Measurements from ENCODE around the gene ALOX15. TPM values are rescaled to one million over a fixed set of nuclear protein-coding genes. Genes with fewer than 3 reads are reported as not detected.
"Not testable (repeated sequence)": the region's sequence is repeated elsewhere in the genome, so short reads cannot be mapped to it uniquely, and the experiment has no call there.

ALOX15 gene
- not detected for polyA plus RNA-seq (2013, experiment 1 of 2; ENCODE audit: insufficient read length)
- not detected for polyA plus RNA-seq (2013, experiment 2 of 2; ENCODE audit: insufficient read length)

DNA sequence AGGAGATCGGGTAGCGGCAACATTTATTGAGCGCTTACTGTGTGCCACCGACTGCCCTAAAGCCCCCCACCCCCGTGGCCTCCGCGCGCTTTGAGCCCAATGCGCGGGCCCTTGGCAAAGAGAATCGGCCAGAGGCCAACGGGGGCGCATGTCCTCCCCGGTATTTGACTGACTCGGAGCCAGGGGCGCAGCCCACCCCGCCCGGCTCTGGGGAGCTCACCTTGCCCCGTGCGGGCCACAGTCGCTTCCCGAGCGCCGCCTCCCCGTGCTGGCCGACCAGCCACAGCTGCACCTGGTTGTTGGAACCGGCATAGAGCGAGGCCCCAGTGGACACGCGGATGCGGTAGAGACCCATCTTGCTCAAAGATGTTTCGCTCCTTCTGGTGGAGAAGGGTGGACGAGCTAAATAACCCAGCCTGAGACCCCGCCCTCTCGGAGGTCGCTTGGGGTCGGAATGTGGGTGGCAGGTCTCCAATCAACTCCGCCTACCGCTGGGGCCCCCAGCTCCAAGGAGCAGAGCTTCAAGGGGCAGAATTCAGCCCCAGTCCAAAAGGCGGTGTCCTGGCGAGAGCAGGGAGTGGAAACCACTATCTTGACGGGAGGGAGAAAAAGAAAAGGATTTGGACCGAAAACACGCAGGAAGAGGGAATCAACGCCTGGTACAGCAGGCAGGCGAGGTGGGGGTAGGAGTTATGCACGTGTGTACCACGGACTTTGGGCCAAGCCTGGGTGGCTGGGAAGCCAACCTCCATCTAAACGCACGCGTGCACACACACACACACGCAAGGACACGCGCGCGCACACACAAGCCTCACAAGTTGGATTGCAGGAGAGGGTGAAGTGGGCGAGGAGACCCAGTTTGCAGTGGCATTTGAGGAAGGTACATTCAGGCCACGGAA is at the start of gene ALOX15:
ALOX15 (minus strand) TSS at position 382 of the 899 bp plus-strand sequence; CDS start at position 355, 27 bp downstream.
- DNase-seq: no peak

DNA sequence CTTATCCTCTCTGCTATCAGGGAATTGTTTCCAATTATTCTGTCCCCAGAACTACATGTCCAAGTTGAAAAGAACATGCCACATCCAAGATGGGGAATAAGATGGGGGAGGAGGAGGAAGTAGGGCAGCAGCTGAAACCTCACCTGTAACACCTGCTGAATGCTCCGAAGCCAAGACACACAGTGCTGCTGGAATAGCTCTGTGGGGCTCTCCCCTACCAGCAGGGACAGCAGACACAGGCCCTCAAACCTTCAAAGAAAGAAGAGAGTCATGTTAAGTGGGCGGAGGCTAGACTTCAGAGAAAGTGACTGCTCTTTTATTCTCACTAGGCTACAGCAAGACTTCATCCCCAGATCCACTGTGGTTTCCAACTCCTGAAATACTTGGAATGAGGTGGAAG is 49.3 kb upstream of the ALOX15 start:
- no peak for DNase-seq

DNA sequence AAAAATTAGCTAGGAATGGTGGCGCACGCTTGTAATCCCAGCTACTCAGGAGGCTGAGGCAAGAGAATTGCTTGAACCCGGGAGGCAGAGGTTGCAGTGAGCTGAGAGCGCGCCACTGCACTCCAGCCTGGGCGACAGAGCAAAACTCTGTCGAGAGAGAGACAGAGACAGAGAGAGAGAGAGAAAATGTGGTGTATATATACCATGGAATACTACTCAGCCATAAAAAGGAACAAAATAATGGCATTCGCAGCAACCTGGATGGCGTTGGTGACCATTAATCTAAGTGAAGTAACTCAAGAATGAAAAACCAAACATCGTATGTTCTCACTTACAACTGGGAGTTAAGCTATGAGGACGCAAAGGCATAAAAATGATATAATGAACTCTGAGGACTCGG is 48.4 kb upstream of the ALOX15 start:
- DNase-seq: not testable (repeated sequence)

GRCh38 chr17:4683739-4684138 is 42.3 kb upstream of the ALOX15 start:
- DNase-seq: not testable (repeated sequence)

DNA sequence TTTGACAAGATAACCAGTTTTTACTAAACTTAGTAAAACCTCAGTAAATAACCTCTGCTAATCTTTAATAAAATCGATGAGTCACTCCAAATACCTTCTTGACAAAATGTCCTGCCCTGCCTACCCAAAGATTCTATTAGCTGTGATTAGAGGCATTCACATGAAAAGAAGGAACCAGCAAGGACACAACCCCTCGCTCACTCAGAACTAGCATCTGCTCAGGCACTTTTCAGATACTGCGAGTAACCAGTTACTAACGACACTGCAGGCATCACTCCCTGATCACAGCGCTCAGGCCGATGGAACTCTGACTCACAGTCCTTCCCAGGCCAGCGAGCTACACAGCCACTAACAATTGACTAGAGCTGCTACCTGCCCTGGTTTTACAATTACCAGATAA is 38.2 kb upstream of the ALOX15 start:
- DNase-seq: peak; percentile 31

DNA sequence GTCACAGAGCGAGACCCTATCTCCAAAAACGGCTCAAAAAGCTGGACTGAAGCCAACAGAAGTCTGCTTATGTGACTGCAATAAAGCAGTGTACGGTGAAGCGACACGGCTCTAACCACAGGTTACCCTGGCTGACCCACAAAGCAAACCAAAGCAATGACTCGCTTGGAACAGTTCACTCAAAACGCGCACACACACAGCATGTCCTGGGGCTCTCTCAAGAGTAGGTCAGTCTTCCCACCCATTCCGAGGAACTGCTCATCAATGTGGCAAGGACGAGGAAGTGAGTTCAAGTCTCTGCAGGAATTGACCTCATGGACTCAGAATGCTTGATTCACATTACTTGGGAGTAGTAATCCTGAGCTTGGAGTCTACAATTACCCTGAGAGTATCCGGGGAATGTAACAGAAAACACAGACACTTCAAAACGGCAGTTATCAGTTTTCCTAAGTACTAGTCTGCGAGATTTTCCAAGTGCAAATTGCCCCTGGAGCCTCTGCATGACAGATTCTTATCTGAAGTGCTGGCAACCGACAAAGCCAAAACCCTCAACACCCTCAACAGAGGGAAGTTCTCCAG is 37.1 kb upstream of the ALOX15 start:
- DNase-seq: peak; percentile 66

DNA sequence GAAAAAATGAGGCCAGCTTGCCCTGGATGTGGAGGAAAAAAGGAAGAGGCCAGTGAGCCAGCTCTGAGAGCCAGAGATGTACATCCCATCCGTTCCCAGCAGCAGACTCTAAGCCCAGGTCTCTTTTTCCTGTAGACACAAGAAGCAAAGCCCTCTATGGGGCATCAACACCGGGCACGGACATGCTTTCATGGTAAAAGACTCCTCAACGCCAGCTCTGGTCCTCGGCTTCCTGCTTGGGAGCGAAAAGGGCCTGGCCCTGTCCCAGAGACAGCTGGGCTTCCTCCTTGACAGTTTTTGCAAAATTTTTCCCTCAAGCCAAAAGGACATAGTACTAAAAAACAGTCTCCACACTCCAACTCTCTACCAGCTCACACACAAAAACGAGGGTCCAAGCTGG is 35.3 kb upstream of the ALOX15 start:
- DNase-seq: no peak

GRCh38 chr17:4675791-4676190 is 34.3 kb upstream of the ALOX15 start:
- no peak for DNase-seq

DNA sequence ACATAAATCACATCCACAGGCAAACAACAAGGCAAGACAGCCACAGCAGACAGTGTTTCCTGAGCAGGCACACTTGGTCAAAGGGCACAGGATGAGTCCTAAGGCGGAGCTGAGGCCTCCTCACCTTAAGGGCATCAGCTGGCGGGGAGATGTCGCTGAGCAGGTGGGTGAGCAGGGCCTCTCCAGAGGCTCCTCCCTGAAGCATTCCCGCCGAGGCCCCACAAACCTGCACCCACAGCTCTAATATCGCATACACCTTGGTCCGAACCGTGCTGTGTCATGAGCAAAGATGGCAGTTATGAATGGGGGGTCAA is 33.2 kb upstream of the ALOX15 start:
- no peak for DNase-seq

- DNase-seq: no peak
Observed at GRCh38 chr17:4673986-4674684, 32.7 kb upstream of the ALOX15 start.

DNA sequence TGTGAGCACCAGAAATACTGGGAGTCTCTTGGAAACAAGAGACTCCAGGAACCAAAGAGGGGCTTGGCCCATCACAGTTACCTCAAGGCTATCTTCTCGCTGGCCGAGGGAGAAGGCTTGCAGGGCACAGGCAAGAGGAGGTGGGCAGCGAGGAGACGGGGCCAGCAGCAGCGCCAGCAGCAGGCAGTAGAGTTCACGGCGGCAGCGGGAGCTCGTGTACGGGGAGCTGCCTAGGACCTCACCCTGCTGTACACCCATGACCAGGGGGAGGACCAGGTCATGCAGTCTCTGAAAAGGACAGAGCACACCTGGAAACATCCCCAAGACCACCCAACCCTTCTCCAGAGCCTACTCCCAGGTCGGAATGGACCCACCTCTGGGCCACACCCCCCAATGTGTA is 31.7 kb upstream of the ALOX15 start:
- DNase-seq: no peak

DNA sequence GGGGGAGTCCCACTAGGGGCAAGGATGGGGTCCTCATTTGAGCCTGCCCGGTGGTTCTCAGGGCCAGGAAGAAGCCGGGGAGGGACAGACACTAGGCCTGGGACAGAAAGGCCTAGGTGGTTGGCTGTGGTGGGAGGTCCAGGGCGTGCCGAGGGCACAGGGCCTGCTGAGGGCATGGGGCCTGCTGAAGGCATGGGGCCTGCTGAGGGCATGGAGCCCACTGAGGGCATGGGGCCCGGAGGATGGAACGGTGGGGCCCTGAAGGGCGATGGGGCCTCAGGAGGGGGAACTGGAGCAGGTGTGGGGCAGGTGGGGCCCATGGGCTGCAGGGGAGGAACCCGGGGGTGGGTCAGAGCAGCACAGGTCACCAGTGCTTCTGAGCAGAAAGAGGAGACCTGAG is 31.3 kb upstream of the ALOX15 start:
- no peak for DNase-seq

GRCh38 chr17:4672055-4672630 is 30.7 kb upstream of the ALOX15 start:
- no peak for DNase-seq

- DNase-seq: no peak
Observed at GRCh38 chr17:4667166-4667565, 25.7 kb upstream of the ALOX15 start.

DNA sequence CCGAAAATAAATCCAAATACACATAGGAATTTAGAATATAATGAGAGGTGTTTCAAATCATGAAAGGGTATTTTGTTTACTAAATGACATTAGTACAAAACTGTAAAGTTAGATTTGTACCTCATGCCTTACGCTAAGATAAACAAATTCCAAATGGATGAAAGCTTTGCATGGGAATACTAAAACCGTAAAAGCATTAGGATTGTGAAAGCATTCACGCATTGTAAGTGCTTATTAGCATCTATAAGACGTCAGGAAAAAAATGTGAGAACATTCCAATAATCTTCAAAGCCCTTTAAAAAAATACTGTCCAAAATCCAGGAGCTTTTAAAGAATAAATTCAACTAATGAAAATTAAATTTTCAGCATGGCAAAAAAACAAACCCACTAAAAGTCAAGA is 24.8 kb upstream of the ALOX15 start:
- no peak for DNase-seq

GRCh38 chr17:4665027-4665426 is 23.5 kb upstream of the ALOX15 start:
- DNase-seq: no peak

GRCh38 chr17:4664230-4664629 is 22.8 kb upstream of the ALOX15 start:
- DNase-seq: no peak

DNA sequence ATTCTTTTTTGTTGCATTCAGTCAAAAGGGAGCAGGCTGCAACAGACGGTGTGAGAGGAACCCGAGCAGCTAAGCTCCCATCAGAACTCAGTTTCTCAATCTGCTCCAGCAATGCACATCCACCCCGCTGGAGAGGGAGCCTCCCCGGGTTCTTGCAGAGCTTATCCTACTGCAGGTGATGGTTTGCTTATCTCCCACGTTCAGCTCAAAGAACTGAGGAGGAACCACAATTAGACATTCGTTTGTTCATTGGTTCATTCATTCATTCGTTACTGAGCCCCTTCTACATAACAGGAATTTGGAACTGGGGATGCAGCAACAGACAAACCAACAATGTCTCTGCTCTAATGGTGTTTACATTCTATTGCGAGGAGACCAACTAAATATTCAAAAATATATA is 22.2 kb upstream of the ALOX15 start:
- no peak for DNase-seq

GRCh38 chr17:4658478-4659305 is 17.2 kb upstream of the ALOX15 start:
- DNase-seq: peak; percentile 21

DNA sequence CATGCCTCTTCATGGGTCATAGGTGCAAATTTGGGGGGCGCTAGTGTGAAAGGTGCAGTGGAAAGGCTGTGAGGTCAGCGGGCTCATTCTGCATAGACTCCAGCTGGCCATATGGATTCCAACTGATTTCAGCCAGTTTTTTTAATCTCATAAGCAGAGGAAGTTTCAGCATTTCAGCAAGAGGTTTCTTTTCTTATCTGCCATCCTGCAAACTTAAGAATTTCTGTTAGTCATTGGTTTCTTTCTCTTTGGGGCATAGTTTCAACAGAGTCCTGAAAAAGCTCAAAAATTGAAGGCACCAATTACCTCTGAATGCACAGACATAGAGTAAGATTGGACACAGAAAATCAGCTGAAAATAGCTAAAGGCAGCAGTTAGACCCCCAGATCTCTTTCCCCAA is 16.2 kb upstream of the ALOX15 start:
- no peak for DNase-seq

DNA sequence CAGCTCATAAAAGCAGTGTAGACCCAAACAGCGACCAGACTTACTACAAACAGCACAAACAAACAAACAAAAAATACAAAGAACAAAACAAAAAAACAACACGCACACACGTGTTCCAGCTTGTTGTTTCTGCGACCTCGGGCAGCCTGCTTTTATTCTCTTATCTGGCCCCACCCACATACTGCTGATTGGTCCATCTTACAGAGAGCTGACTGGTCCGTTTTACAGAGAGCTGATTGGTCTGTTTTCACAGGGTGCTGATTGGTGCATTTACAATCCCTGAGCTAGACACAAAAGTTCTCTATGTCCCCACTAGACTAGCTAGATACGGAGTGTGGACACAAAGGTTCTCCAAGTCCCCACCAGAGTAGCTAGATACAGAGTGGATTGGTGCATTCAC is 14.5 kb upstream of the ALOX15 start:
- not testable (repeated sequence) for DNase-seq

DNA sequence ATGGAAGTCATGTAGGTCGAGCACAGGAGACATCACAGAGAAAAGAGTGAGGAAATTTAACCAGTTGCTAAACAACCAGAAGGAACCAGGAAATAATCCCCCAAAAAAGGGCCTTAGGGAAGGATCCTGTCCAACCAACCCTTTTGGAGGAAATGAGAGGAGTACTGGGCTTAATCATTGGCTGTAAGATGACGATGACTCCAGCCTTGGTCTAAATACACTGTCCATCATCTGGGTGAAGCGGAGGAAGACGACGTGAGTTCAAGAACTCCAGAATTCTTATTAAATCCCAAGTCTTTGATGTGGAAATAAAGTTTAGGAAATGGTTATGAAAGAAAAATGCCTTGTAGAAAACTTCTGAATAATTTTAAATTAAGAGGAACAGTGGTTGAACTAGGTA is 11.5 kb upstream of the ALOX15 start:
- no peak for DNase-seq
